Gastrocnemius medialis (tissue), 4 donors: ENCODE results near the gene FCRL4.

ENCODE experiments used
- CTCF ChIP-seq, 5 experiments: fragments of 450-650 bp in 3 of 5; fragments of 200-600 bp in 2 of 5; sonication (generic) in 2 of 5; IDR thresholded peaks in 4 of 5; conservative IDR thresholded peaks in 1 of 5; 1 replicate in 4 of 5; 2 replicates in 1 of 5; pipeline ENCODE4 v1.5.1; 2016 to 2019; ENCODE audit warnings: antibody characterized with exemption in 5 of 5, mild to moderate bottlenecking in 3 of 5, moderate library complexity in 3 of 5
- POLR2A ChIP-seq, 2 donors: fragments of 450-650 bp; IDR thresholded peaks; one replicate each; pipeline ENCODE4 v1.6.1; 2017; ENCODE audit warnings: antibody characterized with exemption in 2 of 2, mild to moderate bottlenecking in 2 of 2, moderate library complexity in 2 of 2

- TF ChIP-seq CTCF (IDR thresholded peaks at IDR 0.05 in 4 of 5, conservative IDR thresholded peaks at IDR 0.05 in 1 of 5) (no peak), POLR2A (IDR thresholded peaks at IDR 0.05) (no peak)
Measured at GRCh38 chr1:157577420-157577819, 20.5 kb downstream of the FCRL4 start.
